Sigmoid colon (tissue), 7 donors: ENCODE data around the gene FAM53A. TPM values are rescaled to one million over a fixed set of nuclear protein-coding genes. Genes with fewer than 3 reads are reported as not detected.

Experiments
- DNase-seq: peaks from one replicate; pipeline ENCODE4 v3.0.0-alpha.2; 2019
- H3K27ac ChIP-seq, 4 donors: fragments of 200-600 bp; sonication (generic); one replicate each; pipeline ENCODE4 v1.5.1; 2016 to 2019; ENCODE audit warnings: mild to moderate bottlenecking in 1 of 4
- H3K27me3 ChIP-seq, 3 donors: fragments of 200-600 bp; sonication (generic); one replicate each; pipeline ENCODE4 v1.5.1; 2019; ENCODE audit warnings: mild to moderate bottlenecking in 1 of 3
- H3K36me3 ChIP-seq, 4 donors: fragments of 200-600 bp; sonication (generic); one replicate each; pipeline ENCODE4 v1.5.1; 2016 to 2019
- H3K4me1 ChIP-seq, 4 donors: fragments of 200-600 bp; sonication (generic); one replicate each; pipeline ENCODE4 v1.5.1; 2017 to 2019
- H3K4me3 ChIP-seq, 4 donors: fragments of 200-600 bp; sonication (generic); one replicate each; pipeline ENCODE4 v1.5.1; 2017 to 2019; ENCODE audit warnings: mild to moderate bottlenecking in 2 of 4, moderate library complexity in 1 of 4
- H3K9me3 ChIP-seq, 4 donors: fragments of 200-600 bp in 3 of 4; sonication (generic) in 3 of 4; one replicate each; pipeline versions ENCODE4 v1.5.1 to v1.6.1; 2013 to 2019
- CTCF ChIP-seq, 4 experiments: fragments of 450-650 bp in 3 of 4; fragments of 200-600 bp in 1 of 4; IDR thresholded peaks; one replicate each; pipeline ENCODE4 v1.5.1; 2016 to 2019; ENCODE audit warnings: antibody characterized with exemption in 4 of 4, mild to moderate bottlenecking in 3 of 4, moderate library complexity in 2 of 4
- EP300 ChIP-seq, 4 donors: sonication (generic); formaldehyde crosslinking; IDR thresholded peaks; one replicate each; pipeline ENCODE4 v1.6.1; 2017; ENCODE audit warnings: antibody characterized with exemption in 4 of 4
- POLR2A ChIP-seq, 2 donors: fragments of 450-650 bp; IDR thresholded peaks; one replicate each; pipeline ENCODE4 v1.6.1; 2016; ENCODE audit warnings: antibody characterized with exemption in 2 of 2, mild to moderate bottlenecking in 2 of 2, moderate library complexity in 2 of 2
- POLR2AphosphoS5 ChIP-seq, 4 donors: sonication (generic); formaldehyde crosslinking; IDR thresholded peaks; one replicate each; pipeline ENCODE4 v1.6.1; 2017; ENCODE audit warnings: antibody characterized with exemption in 4 of 4
- WGBS, 2 donors: extraction: QIAGEN DNeasy Blood & Tissue Kit; methylation state at CpG; one replicate each; pipeline ENCODE4 v1.1.7; 2013; 5-methylcytosine and 5-hydroxymethylcytosine counted together
- intact Hi-C: fragments of 100-400 bp; cut with DNase I; formaldehyde crosslinking; loops from one replicate; pipeline ENCODE4 v1.15.1; 2023
- polyA plus RNA-seq, 3 donors: library from polyadenylated mRNA; stranded (reverse); fragments of 200-250 nt; gene quantifications; one replicate each; pipeline ENCODE4 v1.2.3, GENCODE V29; 2013
- total RNA-seq, 4 donors: library from RNA; depleted of rRNA; stranded (reverse); fragments of >200 nt; gene quantifications; one replicate each; pipeline ENCODE4 v1.1.0, GENCODE V29; 2016
- donor health status: healthy with polysubstance abuse.
- donor health status: Bipolar disorder and iron deficiency.
- donor health status: healthy.

Gene FAM53A
- total and polyA plus RNA-seq, 7 donors, result 0.23 to 4.1 (median 1.4) TPM

DNA sequence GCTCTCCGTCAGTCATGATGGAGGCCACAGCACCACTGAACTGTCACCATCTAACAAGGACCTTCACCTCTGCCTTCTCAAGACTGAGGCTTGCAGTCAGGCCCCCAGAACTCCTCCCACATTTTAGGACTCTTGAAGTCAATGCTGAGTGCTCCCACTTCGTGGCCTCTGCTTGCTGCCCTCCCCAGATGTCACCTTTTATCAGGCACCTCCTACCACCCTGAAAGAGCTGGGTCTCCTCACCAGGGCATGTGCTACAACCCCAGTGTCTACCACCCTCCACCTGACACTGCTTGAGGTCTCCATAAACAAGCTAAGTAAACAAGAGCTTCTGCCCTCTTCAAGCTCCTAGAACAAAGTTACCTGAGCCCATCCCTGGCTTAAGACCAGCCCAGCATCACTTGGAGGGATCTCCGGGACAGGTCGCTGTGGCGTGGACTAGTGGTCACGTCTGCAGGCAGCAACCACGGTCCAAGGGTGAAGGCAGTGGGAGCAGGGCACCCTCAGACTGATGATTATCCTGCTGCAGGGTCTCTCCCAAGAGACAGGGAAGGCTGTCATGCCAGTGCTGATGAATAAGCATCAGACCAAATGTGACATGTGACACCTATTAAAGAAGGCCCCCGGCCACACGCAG is 7.7 kb upstream of the FAM53A start:
- no peak for TF ChIP-seq CTCF (IDR thresholded peaks at IDR 0.05)
- TF ChIP-seq POLR2AphosphoS5 (IDR thresholded peaks at IDR 0.05), result no peak
- TF ChIP-seq POLR2A (IDR thresholded peaks at IDR 0.05), result no peak
- TF ChIP-seq EP300 (IDR thresholded peaks at IDR 0.05), result no peak
- Histone ChIP-seq H3K27me3 (no peaks in the 10 kb centered on the region), H3K36me3 (peaks cover 0 to 64% (median 38%) of the 10 kb centered on the region in 4 donors), H3K9me3 (no peaks in the 10 kb centered on the region), H3K4me3 (no peak overlapping the region), H3K4me1 (no peaks in the 10 kb centered on the region), H3K27ac (no peak overlapping the region)
- DNase-seq, result peak; percentile 37
- 89 to 93% methylated on average over 9 of the region's 9 CpGs for WGBS, 2 donors
- intact Hi-C loops, result no loop called here

DNA sequence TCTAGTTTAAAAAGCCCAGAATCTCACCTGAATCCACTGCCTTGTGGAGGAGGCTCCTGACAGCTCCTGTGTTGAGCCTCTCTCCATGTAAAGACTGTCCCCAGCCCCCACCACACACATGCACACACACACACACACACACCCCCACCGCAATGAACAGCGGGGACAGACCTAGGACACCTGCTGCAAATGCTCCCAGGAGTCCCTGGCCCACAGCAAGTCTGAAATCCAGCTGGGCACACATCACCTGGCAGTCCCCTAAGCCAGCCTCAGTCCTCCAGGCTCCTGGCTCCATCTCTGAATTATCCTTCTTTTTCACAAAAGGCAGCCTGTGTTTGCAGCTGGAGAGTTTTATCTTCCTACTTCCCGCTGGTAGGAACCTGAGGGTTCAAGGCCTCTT is 6.6 kb upstream of the FAM53A start:
- intact Hi-C loops, result no loop called here
- Histone ChIP-seq H3K36me3 (peaks cover 0 to 53% (median 34%) of the 10 kb centered on the region in 4 donors), H3K27ac (no peak overlapping the region), H3K4me1 (no peaks in the 10 kb centered on the region), H3K27me3 (no peaks in the 10 kb centered on the region), H3K9me3 (no peaks in the 10 kb centered on the region), H3K4me3 (no peak overlapping the region)
- TF ChIP-seq EP300 (IDR thresholded peaks at IDR 0.05) (no peak), CTCF (IDR thresholded peaks at IDR 0.05) (no peak), POLR2A (IDR thresholded peaks at IDR 0.05) (no peak), POLR2AphosphoS5 (IDR thresholded peaks at IDR 0.05) (no peak)
- WGBS, 2 donors, result 99% methylated on average over 3 of the region's 3 CpGs
- DNase-seq, result peak; percentile 30

GRCh38 chr4:1686440-1687036 is 2.4 kb upstream of the FAM53A start:
- no peaks in the 10 kb centered on the region for H3K27me3 ChIP-seq
- 45 to 70% methylated on average over 7 of the region's 7 CpGs for WGBS, 2 donors
- intact Hi-C loops, result no loop called here
- H3K36me3 ChIP-seq, result peaks cover 0 to 15% (median 6%) of the 10 kb centered on the region in 4 donors
- no peak overlapping the region for H3K4me3 ChIP-seq
- no peak for DNase-seq
- H3K4me1 ChIP-seq, result peaks cover 0 to 20% (median 11%) of the 10 kb centered on the region in 4 donors
- TF ChIP-seq EP300 (IDR thresholded peaks at IDR 0.05) (no peak), CTCF (IDR thresholded peaks at IDR 0.05) (no peak), POLR2A (IDR thresholded peaks at IDR 0.05) (no peak), POLR2AphosphoS5 (IDR thresholded peaks at IDR 0.05) (no peak)
- H3K9me3 ChIP-seq, result no peaks in the 10 kb centered on the region
- H3K27ac ChIP-seq, result no peak overlapping the region

DNA sequence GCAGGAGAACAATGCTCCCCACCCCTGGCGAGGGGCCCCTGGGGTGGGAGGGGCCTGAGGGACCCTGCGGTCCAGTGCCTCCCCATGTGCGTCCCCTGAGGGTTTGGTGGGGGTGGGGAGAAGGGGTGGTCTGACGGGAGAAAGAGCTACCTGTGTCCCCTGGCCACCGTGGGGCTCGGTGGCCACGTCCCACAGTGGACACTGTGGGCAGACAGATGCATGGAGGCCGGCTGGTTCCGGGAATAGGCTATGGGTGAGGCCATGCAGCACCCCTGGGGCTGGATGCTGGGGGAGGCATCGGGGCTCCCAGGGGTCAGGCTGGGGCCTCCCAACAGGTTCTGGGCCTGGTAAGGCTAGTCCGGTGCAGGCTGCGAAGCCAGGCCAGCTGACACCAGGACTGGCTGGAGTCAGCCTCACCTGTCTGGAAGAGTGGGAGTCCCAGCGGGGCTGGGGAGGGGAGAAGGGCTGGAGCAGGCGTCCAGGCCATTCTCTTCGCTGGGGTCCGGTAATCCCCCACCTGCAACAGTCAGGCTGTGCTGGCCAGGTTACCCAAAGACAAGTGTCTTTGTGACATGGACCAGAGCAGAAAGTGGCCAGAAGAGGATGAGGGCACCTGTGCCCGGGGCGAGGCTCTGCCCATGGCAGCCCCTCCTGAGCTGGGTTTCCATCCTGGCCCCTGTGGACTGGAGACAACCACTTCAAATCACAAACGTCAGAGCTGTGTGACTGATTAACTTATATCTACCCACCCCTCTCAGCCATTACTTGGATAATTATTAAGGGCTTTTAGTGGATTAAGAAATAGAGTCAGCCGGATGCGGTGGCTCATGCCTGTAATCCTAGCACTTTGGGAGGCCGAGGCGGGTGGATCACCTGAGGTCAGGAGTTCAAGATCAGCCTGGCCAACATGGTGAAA is 1.4 kb upstream of the FAM53A start:
- Histone ChIP-seq H3K4me1 (peaks cover 0 to 20% (median 11%) of the 10 kb centered on the region in 4 donors), H3K27ac (peak overlapping the region; percentile 72 to 81 (median 79)), H3K9me3 (no peaks in the 10 kb centered on the region), H3K36me3 (peaks cover 0 to 5% (median under 1%) of the 10 kb centered on the region in 4 donors), H3K4me3 (no peak overlapping the region), H3K27me3 (no peaks in the 10 kb centered on the region)
- DNase-seq, result no peak
- no peak for TF ChIP-seq POLR2AphosphoS5 (IDR thresholded peaks at IDR 0.05)
- no peak for TF ChIP-seq CTCF (IDR thresholded peaks at IDR 0.05)
- TF ChIP-seq POLR2A (IDR thresholded peaks at IDR 0.05), result no peak
- no peak for TF ChIP-seq EP300 (IDR thresholded peaks at IDR 0.05)
- intact Hi-C loops, result loop anchor here (2.0 kb wide), 1 partner anchor 27 kb away; the partner anchor contains the start of gene SLBP
- 62 to 86% methylated on average over 23 of the region's 23 CpGs for WGBS, 2 donors
